ENCODE measurements around the gene NTM.

DNA sequence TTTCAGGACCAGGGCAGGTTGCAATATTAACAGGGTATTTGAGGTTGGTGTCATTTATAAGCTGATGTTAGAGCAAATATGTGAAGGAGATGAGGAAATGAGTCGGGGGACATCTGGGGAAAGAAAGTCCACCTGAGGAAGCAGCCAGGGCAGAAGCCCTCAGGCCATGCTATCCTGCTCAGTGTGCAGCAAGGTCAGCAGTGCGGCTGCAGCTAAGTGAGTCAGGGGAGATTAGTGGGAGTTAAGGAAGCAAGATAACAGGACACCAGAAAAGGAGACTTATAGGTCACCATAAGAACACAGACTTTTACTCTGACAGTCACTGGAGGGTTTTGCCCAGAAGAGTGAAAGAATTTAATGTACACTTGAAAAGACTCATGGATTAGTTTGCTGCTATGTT lies 468.9 kb downstream of the NTM start:
- TF ChIP-seq, protein P1, sequence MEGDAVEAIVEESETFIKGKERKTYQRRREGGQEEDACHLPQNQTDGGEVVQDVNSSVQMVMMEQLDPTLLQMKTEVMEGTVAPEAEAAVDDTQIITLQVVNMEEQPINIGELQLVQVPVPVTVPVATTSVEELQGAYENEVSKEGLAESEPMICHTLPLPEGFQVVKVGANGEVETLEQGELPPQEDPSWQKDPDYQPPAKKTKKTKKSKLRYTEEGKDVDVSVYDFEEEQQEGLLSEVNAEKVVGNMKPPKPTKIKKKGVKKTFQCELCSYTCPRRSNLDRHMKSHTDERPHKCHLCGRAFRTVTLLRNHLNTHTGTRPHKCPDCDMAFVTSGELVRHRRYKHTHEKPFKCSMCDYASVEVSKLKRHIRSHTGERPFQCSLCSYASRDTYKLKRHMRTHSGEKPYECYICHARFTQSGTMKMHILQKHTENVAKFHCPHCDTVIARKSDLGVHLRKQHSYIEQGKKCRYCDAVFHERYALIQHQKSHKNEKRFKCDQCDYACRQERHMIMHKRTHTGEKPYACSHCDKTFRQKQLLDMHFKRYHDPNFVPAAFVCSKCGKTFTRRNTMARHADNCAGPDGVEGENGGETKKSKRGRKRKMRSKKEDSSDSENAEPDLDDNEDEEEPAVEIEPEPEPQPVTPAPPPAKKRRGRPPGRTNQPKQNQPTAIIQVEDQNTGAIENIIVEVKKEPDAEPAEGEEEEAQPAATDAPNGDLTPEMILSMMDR (IDR thresholded peaks at IDR 0.05), result no peak
- no peak for TF ChIP-seq POLR2A (IDR thresholded peaks at IDR 0.05)

Data from Peyer's patch (tissue), 4 donors.